GM12872 (cell line): Measurements from ENCODE around the gene GAS2.

Experiments used
- CTCF ChIP-seq: IDR thresholded peaks from 3 replicates; pipeline ENCODE4 v1.5.1; 2011; ENCODE audit warnings: low read depth, mild to moderate bottlenecking, low read length, moderate library complexity; ENCODE audit not compliant: insufficient read depth

Gene GAS2

GRCh38 chr11:22808571-22809197 is 142.3 kb downstream of the GAS2 start:
- no peak for TF ChIP-seq CTCF

DNA sequence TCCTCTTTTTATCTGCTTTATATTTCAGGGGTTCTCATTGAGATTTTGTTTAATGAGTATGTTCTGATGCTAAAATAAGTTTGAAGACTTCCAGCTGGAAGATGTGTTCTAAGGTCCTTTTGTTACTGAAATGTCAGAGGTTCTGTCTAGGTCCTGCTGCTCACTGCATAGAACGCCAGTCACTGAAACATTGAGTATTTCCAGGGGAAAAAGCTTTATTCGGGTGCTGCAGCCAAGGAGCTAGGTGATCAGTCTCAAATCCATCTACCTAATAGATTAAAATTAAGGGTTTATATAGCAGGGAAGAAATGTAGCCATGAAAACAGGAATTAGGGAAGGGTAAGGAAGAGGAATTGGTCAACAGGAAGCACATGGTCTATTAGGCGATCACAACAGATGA is 143.5 kb downstream of the GAS2 start:
- no peak for TF ChIP-seq CTCF

DNA sequence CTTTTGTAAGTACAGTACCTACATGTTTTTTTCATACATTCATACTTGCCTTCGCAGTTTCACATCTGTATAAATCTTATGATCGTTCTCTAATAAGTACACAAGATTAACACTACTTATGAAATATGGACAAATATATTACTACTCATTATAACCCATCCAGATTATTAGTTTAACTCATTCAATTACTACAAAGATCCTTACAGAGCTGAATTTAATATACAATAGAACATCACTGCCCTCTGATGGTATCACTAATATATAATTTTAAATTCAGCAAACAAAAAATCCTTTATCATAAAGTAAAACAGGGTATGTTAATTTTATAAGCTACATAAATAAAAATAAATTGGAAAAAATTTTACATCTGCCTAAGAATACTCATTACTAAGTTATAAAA is 155.8 kb downstream of the GAS2 start:
- no peak for TF ChIP-seq CTCF

DNA sequence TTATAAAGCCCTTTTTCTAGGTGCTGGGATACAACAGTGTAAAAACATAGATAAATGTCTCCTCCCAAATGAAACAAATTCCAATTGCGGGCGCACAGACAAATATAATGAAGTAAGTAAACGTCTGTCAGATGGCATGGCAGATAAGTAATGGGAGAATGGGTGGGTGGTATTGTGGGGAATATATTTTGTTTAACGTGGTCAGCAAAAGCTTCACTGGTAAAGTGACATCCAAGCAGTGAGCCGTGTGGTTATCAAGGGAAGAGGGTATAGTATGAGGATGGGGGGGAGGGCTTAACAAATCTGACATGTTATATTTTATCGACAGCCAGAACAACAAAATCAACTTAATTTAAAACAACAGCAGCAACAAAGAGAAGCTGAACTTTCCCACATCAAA is 162.0 kb downstream of the GAS2 start:
- no peak for TF ChIP-seq CTCF

DNA sequence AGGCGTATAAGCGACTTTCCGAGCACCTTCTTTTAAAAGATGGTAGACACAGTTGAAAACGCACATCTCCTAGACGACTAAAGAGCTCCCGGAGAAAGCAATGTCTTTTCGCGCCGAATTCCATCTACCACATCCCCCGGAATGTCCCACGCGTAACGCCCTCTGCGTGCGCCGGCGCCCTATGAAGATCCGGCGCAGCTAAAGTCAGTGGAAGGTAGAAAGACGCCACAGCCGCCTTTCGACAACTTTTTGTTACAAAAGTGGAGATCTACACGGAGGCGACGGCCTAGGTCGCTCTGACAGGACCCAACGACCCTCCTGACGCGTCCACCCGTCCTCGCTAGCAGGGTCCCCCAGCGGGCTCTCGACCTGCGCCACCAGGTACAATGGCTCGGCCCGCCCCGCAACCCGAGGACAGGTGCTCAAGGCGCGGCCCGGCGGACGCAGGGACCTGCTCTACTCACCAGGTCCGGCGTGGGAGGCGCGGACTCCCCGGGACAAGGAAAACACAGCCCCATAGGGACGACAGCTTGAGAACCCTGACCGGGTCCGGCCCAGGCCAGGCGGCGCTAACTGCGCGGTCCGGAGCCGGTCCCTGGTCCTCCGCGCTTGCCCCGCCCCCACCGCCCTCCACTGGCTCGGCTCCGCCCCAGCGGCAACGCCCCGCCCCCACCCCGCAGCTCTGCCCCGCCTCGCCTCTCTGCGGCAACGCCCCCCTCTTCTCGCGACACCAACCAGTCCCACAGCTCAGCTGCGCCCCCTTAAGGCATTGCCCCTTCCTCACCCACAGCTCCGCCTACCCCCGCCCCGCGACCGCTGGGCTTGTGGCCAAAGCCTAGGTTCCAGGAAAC is 163.0 kb downstream of the GAS2 start, which contains the start of gene SVIP:
Gene SVIP (minus strand): TSS at position 571 of the 851 bp plus-strand sequence. CDS start 53 bp downstream, at position 518.
- TF ChIP-seq CTCF = peak; percentile 83

DNA sequence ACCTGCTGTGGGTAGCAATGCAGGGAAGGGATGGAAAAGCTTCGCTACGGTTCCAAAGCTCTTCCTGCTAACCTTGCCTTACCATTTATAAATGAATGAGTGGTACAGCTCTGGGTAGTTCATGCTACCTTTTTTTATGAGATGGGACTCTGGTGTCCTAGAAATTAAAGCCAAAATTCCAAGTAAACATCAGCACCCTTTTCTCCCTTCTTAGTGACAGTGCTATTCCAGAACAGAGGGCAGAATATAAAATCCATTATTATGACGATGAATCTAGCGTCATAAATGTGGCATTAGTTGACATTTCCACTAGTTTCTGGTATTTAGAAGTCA is 163.6 kb downstream of the GAS2 start:
- TF ChIP-seq CTCF = no peak

DNA sequence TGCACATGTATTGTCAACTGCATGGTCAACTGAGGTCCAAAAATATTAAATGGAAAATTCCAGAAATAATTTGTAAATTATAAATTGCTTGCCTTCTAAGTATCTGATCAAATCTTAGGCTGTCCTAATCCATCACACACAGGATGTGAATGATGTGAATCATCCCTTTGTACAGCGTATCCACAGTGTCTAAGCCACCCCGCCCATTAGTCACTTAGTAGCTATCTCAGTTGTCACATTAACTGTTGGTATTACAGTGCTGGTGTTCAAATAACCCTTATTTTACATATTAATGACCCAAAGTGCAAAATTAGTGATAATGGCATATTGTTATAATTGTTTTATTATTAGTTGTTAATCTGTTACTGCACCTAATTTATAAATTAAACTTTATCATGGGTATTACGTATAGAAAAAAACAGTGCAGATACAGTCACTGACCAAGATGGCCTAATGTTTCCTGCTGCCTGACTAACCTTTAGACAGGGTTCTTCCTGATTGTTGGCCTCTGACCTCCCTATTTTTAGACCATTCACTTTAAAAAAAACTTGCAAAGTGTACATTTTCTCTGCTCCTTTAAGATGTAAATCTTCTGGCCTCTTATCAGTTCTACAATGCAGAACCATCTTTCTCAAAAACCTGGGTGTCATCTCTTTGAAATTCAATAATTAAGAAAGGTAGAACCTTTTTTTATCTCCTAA is 166.1 kb downstream of the GAS2 start:
- no peak for TF ChIP-seq CTCF
